GM12878 (cell line): ENCODE results near the gene MTAP. TPM values are rescaled to one million over a fixed set of nuclear protein-coding genes. Genes with fewer than 3 reads are reported as not detected.

ENCODE experiments used
- ATAC-seq: fragments of 200-7000 bp; cut with Tn5 transposase; 3 replicates; pipeline ENCODE4 v1.9.1; 2020; ENCODE audit warnings: mild to moderate bottlenecking, moderate library complexity
- BruUV-seq: library from RNA; stranded (reverse); fragments of 400-500 nt; replicated peaks from 2 replicates; lab custom pipeline; 2021; lab: Mats Ljungman, UMichigan
- CTCF ChIA-PET: fragments of 300-600 bp; sonication (Branson Sonifier 250); formaldehyde crosslinking; extraction: SDS; loops from one replicate; lab custom pipeline; 2021; ENCODE audit warnings: inconsistent platforms; lab: Yijun Ruan, JAX
- POLR2A ChIA-PET: fragments of 350-600 bp; formaldehyde crosslinking; extraction: SDS; loops from one replicate; lab custom pipeline; 2021; ENCODE audit warnings: inconsistent platforms; lab: Charles Lee
- RAD21 ChIA-PET: fragments of 300-600 bp; sonication (Branson Sonifier 250); formaldehyde crosslinking; loops from one replicate; lab custom pipeline; 2023; ENCODE audit warnings: antibody characterized with exemption; ENCODE audit not compliant: unreplicated experiment; lab: Charles Lee
- SMC1A ChIA-PET: fragments of 300-600 bp; sonication (Branson Sonifier 250); formaldehyde crosslinking; loops from one replicate; lab custom pipeline; 2023; ENCODE audit not compliant: unreplicated experiment, uncharacterized antibody; lab: Charles Lee
- DNase-seq: peaks from one replicate; pipeline ENCODE4 v3.0.0-alpha.2; 2011; ENCODE audit warnings: low read depth, low spot score
- FAIRE-seq: peaks from 3 replicates; lab custom pipeline; 2011; peaks lifted over from hg19 to GRCh38; lab: Jason Lieb, UNC
- H2AFZ ChIP-seq: 2 replicates; pipeline ENCODE4 v1.6.0; 2011; ENCODE audit warnings: low read depth, low read length, control low read depth; ENCODE audit not compliant: control insufficient read depth
- H3K27ac ChIP-seq: 2 replicates; pipeline ENCODE4 v1.5.1; 2011; ENCODE audit warnings: control low read depth; ENCODE audit not compliant: control insufficient read depth, insufficient read depth
- H3K27me3 ChIP-seq, 2 experiments: replicated peaks in 1 of 2; 2 replicates each; pipeline versions ENCODE4 v1.6.0 to v1.6.1; 2011; ENCODE audit warnings: low read length in 1 of 2; ENCODE audit not compliant: control insufficient read depth in 2 of 2, insufficient read depth in 2 of 2
- H3K36me3 ChIP-seq, 2 experiments: 2 replicates each; pipeline ENCODE4 v1.5.1; 2011; ENCODE audit warnings: low read length in 1 of 2; ENCODE audit not compliant: control insufficient read depth in 2 of 2, insufficient read depth in 2 of 2
- H3K4me1 ChIP-seq: 2 replicates; pipeline ENCODE4 v1.6.1; 2011; ENCODE audit warnings: mild to moderate bottlenecking, low read length, moderate library complexity, mixed read lengths; ENCODE audit not compliant: control insufficient read depth, insufficient read depth
- H3K4me2 ChIP-seq: 2 replicates; pipeline ENCODE4 v1.6.0; 2011; ENCODE audit warnings: control low read depth; ENCODE audit not compliant: control insufficient read depth, insufficient read depth
- H3K4me3 ChIP-seq: fragments of 200-600 bp; sonication (generic); 2 replicates; pipeline ENCODE4 v1.5.1; 2016
- H3K79me2 ChIP-seq: 2 replicates; pipeline ENCODE4 v1.6.0; 2011; ENCODE audit warnings: low read length; ENCODE audit not compliant: control insufficient read depth, insufficient read depth
- H3K9ac ChIP-seq: 2 replicates; pipeline ENCODE4 v1.8.0; 2011; ENCODE audit warnings: low read length, control low read depth, mixed read lengths; ENCODE audit not compliant: control insufficient read depth, insufficient read depth
- H3K9me3 ChIP-seq: replicated peaks from 3 replicates; pipeline ENCODE4 v1.5.1; 2011; ENCODE audit warnings: mild to moderate bottlenecking, low read length; ENCODE audit not compliant: control insufficient read depth, insufficient read depth
- H4K20me1 ChIP-seq: 2 replicates; pipeline ENCODE4 v1.6.0; 2011; ENCODE audit not compliant: control insufficient read depth, insufficient read depth
- HSF1 ChIP-seq: fragments of 150-350 bp; IDR thresholded peaks from 2 replicates; pipeline ENCODE4 v1.6.1; 2014; ENCODE audit warnings: mild to moderate bottlenecking, low read depth, low read length
- POLR2A ChIP-seq: IDR thresholded peaks from 2 replicates; pipeline ENCODE4 v1.6.1; 2011; ENCODE audit warnings: low read depth, mild to moderate bottlenecking, low read length
- RAD51 ChIP-seq: fragments of 450-650 bp; IDR thresholded peaks from 2 replicates; pipeline ENCODE4 v1.6.1; 2016; ENCODE audit warnings: moderate library complexity, mild to moderate bottlenecking, inconsistent platforms
- RELA ChIP-seq: fragments of 450-650 bp; IDR thresholded peaks from 2 replicates; pipeline ENCODE4 v1.8.0; 2014; ENCODE audit warnings: borderline replicate concordance; ENCODE audit not compliant: partially characterized antibody
- RFX5 ChIP-seq: IDR thresholded peaks from 2 replicates; pipeline ENCODE4 v1.6.1; 2011; ENCODE audit warnings: low read depth, low read length, improper control_type of control experiment
- TARDBP ChIP-seq: IDR thresholded peaks from 2 replicates; pipeline ENCODE4 v1.6.1; 2016; ENCODE audit warnings: borderline replicate concordance
- WRNIP1 ChIP-seq: IDR thresholded peaks from 2 replicates; pipeline ENCODE4 v1.6.1; 2011; ENCODE audit warnings: low read depth, low read length, improper control_type of control experiment, borderline replicate concordance
- ZBTB11 ChIP-seq: fragments of 450-650 bp; formaldehyde crosslinking; IDR thresholded peaks from 2 replicates; pipeline ENCODE4 v1.5.0; 2022; ENCODE audit warnings: mild to moderate bottlenecking, missing genetic modification characterization
- ZSCAN29 ChIP-seq: fragments of 450-650 bp; IDR thresholded peaks from 2 replicates; pipeline ENCODE4 v1.6.1; 2017; ENCODE audit warnings: mild to moderate bottlenecking, moderate library complexity
- WGBS: methylation state at CpG from one replicate; pipeline ENCODE4 v1.1.6; 2016; ENCODE audit warnings: low lambda C conversion rate; ENCODE audit not compliant: insufficient replicate concordance, insufficient coverage; ENCODE audit errors: missing lambda C conversion rate; 5-methylcytosine and 5-hydroxymethylcytosine counted together
- in situ Hi-C: fragments of 300-500 bp; cut with MboI; formaldehyde crosslinking; loops from 9 replicates; pipeline ENCODE4 v1.14.3; 2018; ENCODE audit warnings: mixed read lengths
- intact Hi-C: fragments of 100-400 bp; cut with micrococcal nuclease; formaldehyde crosslinking; loops from one replicate; pipeline ENCODE4 v1.14.2; 2022; ENCODE audit not compliant: unreplicated experiment
- polyA plus RNA-seq, 11 experiments: library from polyadenylated mRNA; depleted of rRNA in 4 of 11; unstranded in 6 of 11; stranded (reverse) in 5 of 11; fragments of >200 nt; fragmentation: Nextera tagmentation in 4 of 11; fragmentation: Illumina TruSeq in 1 of 11; extraction: Ambion mirVana in 4 of 11; extraction: Trizol in 1 of 11; gene quantifications; 1 replicate in 1 of 11; 2 replicates in 10 of 11; pipeline versions ENCODE4 v1.2.1 to v1.2.3, GENCODE V29; 2011 to 2016; ENCODE audit warnings: inconsistent platforms in 2 of 11, missing spikeins in 2 of 11, low read depth in 1 of 11
- total RNA-seq, 4 experiments: library from RNA; depleted of rRNA in 3 of 4; stranded (reverse); fragments of >200 nt in 3 of 4; fragmentation: Illumina TruSeq in 1 of 4; extraction: Trizol in 1 of 4; gene quantifications; 2 replicates each; pipeline versions ENCODE4 v1.2.1 to v1.2.3, GENCODE V29; 2013 to 2021

Gene MTAP
- total and polyA plus RNA-seq, 10 of the 15 experiments (the other 5 are each of a cell fraction or from before 2014, with no cell fraction given) = 16.4 to 29.9 (median 22.6) TPM

- no peak for TF ChIP-seq RAD51
Measured at GRCh38 chr9:21943464-21943863, 141.0 kb downstream of the MTAP start (continued).

GRCh38 chr9:21945606-21946005 is 143.2 kb downstream of the MTAP start:
- in situ Hi-C loops = no loop called here

More at GRCh38 chr9:21945606-21946005, 143.2 kb downstream of the MTAP start:
- no peaks in the 10 kb centered on the region for H3K27me3 ChIP-seq
- H3K4me1 ChIP-seq = no peaks in the 10 kb centered on the region
- no peak overlapping the region for H3K27ac ChIP-seq
- no peaks in the 10 kb centered on the region for H3K36me3 ChIP-seq
- no peak overlapping the region for H3K4me3 ChIP-seq
- no peaks in the 10 kb centered on the region for H3K9me3 ChIP-seq
- no peak overlapping the region for H2AFZ ChIP-seq
- intact Hi-C loops = no loop called here
- ATAC-seq (no peak), DNase-seq (no peak)
- POLR2A ChIA-PET = interaction anchor here (0.7 kb wide), 1 partner anchor 118 kb away, joined by 4 read pairs; no protein-coding TSS in a partner anchor
- no peak overlapping the region for H3K4me2 ChIP-seq
- no peak overlapping the region for H3K9ac ChIP-seq
- H3K79me2 ChIP-seq = no peaks in the 10 kb centered on the region
- H4K20me1 ChIP-seq = no peaks in the 10 kb centered on the region
- TF ChIP-seq POLR2A (no peak), ZBTB11 (CRISPR knock-in tag) (no peak), HSF1 (no peak), TARDBP (no peak), ZSCAN29 (no peak), RFX5 (no peak), RELA (no peak), WRNIP1 (no peak)
- TF ChIP-seq, all 136 proteins: peak for 0
- WGBS = 24% methylated on average over 2 of the region's 2 CpGs
- no peak for FAIRE-seq
- CTCF ChIA-PET = no interaction called here
- no TSS peak for BruUV-seq
- SMC1A ChIA-PET = interaction anchor here (1.2 kb wide), 1 partner anchor 12 kb away, joined by 3 read pairs; no protein-coding TSS in a partner anchor
- RAD21 ChIA-PET = no interaction called here
